Sigmoid colon (tissue), 7 donors: ENCODE results near the gene SPHK2. TPM values are rescaled to one million over a fixed set of nuclear protein-coding genes. Genes with fewer than 3 reads are reported as not detected.
A peak's percentile ranks its signal among the peaks of the same experiment; 100 is the strongest.

Experiments used
- DNase-seq: peaks from one replicate; pipeline ENCODE4 v3.0.0-alpha.2; 2019
- H3K27ac ChIP-seq, 4 donors: fragments of 200-600 bp; sonication (generic); one replicate each; pipeline ENCODE4 v1.5.1; 2016 to 2019; ENCODE audit warnings: mild to moderate bottlenecking in 1 of 4
- H3K27me3 ChIP-seq, 3 donors: fragments of 200-600 bp; sonication (generic); one replicate each; pipeline ENCODE4 v1.5.1; 2019; ENCODE audit warnings: mild to moderate bottlenecking in 1 of 3
- H3K36me3 ChIP-seq, 4 donors: fragments of 200-600 bp; sonication (generic); one replicate each; pipeline ENCODE4 v1.5.1; 2016 to 2019
- H3K4me1 ChIP-seq, 4 donors: fragments of 200-600 bp; sonication (generic); one replicate each; pipeline ENCODE4 v1.5.1; 2017 to 2019
- H3K4me3 ChIP-seq, 4 donors: fragments of 200-600 bp; sonication (generic); one replicate each; pipeline ENCODE4 v1.5.1; 2017 to 2019; ENCODE audit warnings: mild to moderate bottlenecking in 2 of 4, moderate library complexity in 1 of 4
- H3K9me3 ChIP-seq, 4 donors: fragments of 200-600 bp in 3 of 4; sonication (generic) in 3 of 4; one replicate each; pipeline versions ENCODE4 v1.5.1 to v1.6.1; 2013 to 2019
- CTCF ChIP-seq, 4 experiments: fragments of 450-650 bp in 3 of 4; fragments of 200-600 bp in 1 of 4; IDR thresholded peaks; one replicate each; pipeline ENCODE4 v1.5.1; 2016 to 2019; ENCODE audit warnings: antibody characterized with exemption in 4 of 4, mild to moderate bottlenecking in 3 of 4, moderate library complexity in 2 of 4
- EP300 ChIP-seq, 4 donors: sonication (generic); formaldehyde crosslinking; IDR thresholded peaks; one replicate each; pipeline ENCODE4 v1.6.1; 2017; ENCODE audit warnings: antibody characterized with exemption in 4 of 4
- POLR2A ChIP-seq, 2 donors: fragments of 450-650 bp; IDR thresholded peaks; one replicate each; pipeline ENCODE4 v1.6.1; 2016; ENCODE audit warnings: antibody characterized with exemption in 2 of 2, mild to moderate bottlenecking in 2 of 2, moderate library complexity in 2 of 2
- POLR2AphosphoS5 ChIP-seq, 4 donors: sonication (generic); formaldehyde crosslinking; IDR thresholded peaks; one replicate each; pipeline ENCODE4 v1.6.1; 2017; ENCODE audit warnings: antibody characterized with exemption in 4 of 4
- WGBS, 2 donors: extraction: QIAGEN DNeasy Blood & Tissue Kit; methylation state at CpG; one replicate each; pipeline ENCODE4 v1.1.7; 2013; 5-methylcytosine and 5-hydroxymethylcytosine counted together
- intact Hi-C: fragments of 100-400 bp; cut with DNase I; formaldehyde crosslinking; loops from one replicate; pipeline ENCODE4 v1.15.1; 2023
- polyA plus RNA-seq, 3 donors: library from polyadenylated mRNA; stranded (reverse); fragments of 200-250 nt; gene quantifications; one replicate each; pipeline ENCODE4 v1.2.3, GENCODE V29; 2013
- total RNA-seq, 4 donors: library from RNA; depleted of rRNA; stranded (reverse); fragments of >200 nt; gene quantifications; one replicate each; pipeline ENCODE4 v1.1.0, GENCODE V29; 2016
- donor health status: healthy with polysubstance abuse.
- donor health status: Bipolar disorder and iron deficiency.
- donor health status: healthy.

Gene SPHK2
- total and polyA plus RNA-seq, 7 donors = 10.0 to 45.6 (median 16.9) TPM

GRCh38 chr19:48613852-48614435 lies 5.4 kb upstream of the SPHK2 start:
- Histone ChIP-seq H3K4me1 (peaks cover 0 to 32% (median 27%) of the 10 kb centered on the region in 4 donors), H3K27ac (peak overlapping the region in 2 of 4 donors; percentile 3 to 39), H3K4me3 (peak overlapping the region in 1 of 4 donors; percentile 3), H3K9me3 (no peaks in the 10 kb centered on the region), H3K36me3 (peaks cover 10 to 32% (median 25%) of the 10 kb centered on the region in 4 donors), H3K27me3 (no peaks in the 10 kb centered on the region)
- no peak for TF ChIP-seq EP300 (IDR thresholded peaks at IDR 0.05)
- TF ChIP-seq CTCF (IDR thresholded peaks at IDR 0.05) = no peak
- no peak for TF ChIP-seq POLR2A (IDR thresholded peaks at IDR 0.05)
- no peak for TF ChIP-seq POLR2AphosphoS5 (IDR thresholded peaks at IDR 0.05)
- no peak for DNase-seq
- intact Hi-C loops = no loop called here
- 16 to 60% methylated on average over 13 of the region's 13 CpGs for WGBS, 2 donors

- 15 to 58% methylated on average over 31 of the region's 31 CpGs for WGBS, 2 donors
- intact Hi-C loops = no loop called here
- no peaks in the 10 kb centered on the region for H3K9me3 ChIP-seq
- H3K4me3 ChIP-seq = peak within 1 kb of the TSS in 1 of 4 donors; percentile 3
- peaks cover 0 to 35% (median 27%) of the 10 kb centered on the region in 4 donors for H3K4me1 ChIP-seq
- peaks cover 10 to 32% (median 25%) of the 10 kb centered on the region in 4 donors for H3K36me3 ChIP-seq
- TF ChIP-seq EP300 (IDR thresholded peaks at IDR 0.05) (no peak), POLR2AphosphoS5 (IDR thresholded peaks at IDR 0.05) (peak in 1 of 4 donors; percentile 6), POLR2A (IDR thresholded peaks at IDR 0.05) (peak in 1 of 2 donors; percentile 50), CTCF (IDR thresholded peaks at IDR 0.05) (no peak)
- no peaks in the 10 kb centered on the region for H3K27me3 ChIP-seq
- H3K27ac ChIP-seq = peak within 1 kb of the TSS in 2 of 4 donors; percentile 6 to 39
- no peak for DNase-seq
Observed at GRCh38 chr19:48614436-48615230, 4.7 kb upstream of the SPHK2 start, which contains the start of gene FAM83E. Gene FAM83E, minus strand, starts transcription at chr19:48615076. Its CDS starts 1,704 bp downstream, at chr19:48613372.

- Histone ChIP-seq H3K4me3 (no peak overlapping the region), H3K27me3 (no peaks in the 10 kb centered on the region), H3K4me1 (peaks cover 0 to 43% (median 30%) of the 10 kb centered on the region in 4 donors), H3K36me3 (peaks cover 10 to 32% (median 25%) of the 10 kb centered on the region in 4 donors), H3K9me3 (no peaks in the 10 kb centered on the region), H3K27ac (peak overlapping the region in 2 of 4 donors; percentile 6 to 9)
- intact Hi-C loops = no loop called here
- TF ChIP-seq POLR2A (IDR thresholded peaks at IDR 0.05) (no peak), EP300 (IDR thresholded peaks at IDR 0.05) (no peak), POLR2AphosphoS5 (IDR thresholded peaks at IDR 0.05) (no peak), CTCF (IDR thresholded peaks at IDR 0.05) (no peak)
- no peak for DNase-seq
- 35 to 70% methylated on average over 19 of the region's 19 CpGs for WGBS, 2 donors
Observed at GRCh38 chr19:48615231-48616040, 3.9 kb upstream of the SPHK2 start.

GRCh38 chr19:48616041-48616436 lies 3.3 kb upstream of the SPHK2 start:
- Histone ChIP-seq H3K36me3 (peaks cover 10 to 32% (median 25%) of the 10 kb centered on the region in 4 donors), H3K4me1 (peaks cover 0 to 44% (median 30%) of the 10 kb centered on the region in 4 donors), H3K4me3 (no peak overlapping the region), H3K9me3 (no peaks in the 10 kb centered on the region), H3K27ac (peak overlapping the region in 1 of 4 donors; percentile 6), H3K27me3 (no peaks in the 10 kb centered on the region)
- DNase-seq = no peak
- TF ChIP-seq POLR2AphosphoS5 (IDR thresholded peaks at IDR 0.05) = no peak
- no peak for TF ChIP-seq CTCF (IDR thresholded peaks at IDR 0.05)
- TF ChIP-seq POLR2A (IDR thresholded peaks at IDR 0.05) = no peak
- TF ChIP-seq EP300 (IDR thresholded peaks at IDR 0.05) = no peak
- WGBS, 2 donors = 54 to 84% methylated on average over 16 of the region's 16 CpGs
- intact Hi-C loops = no loop called here
